Cardiac atrium fibroblast (primary cell): ENCODE results near the gene DYRK4. TPM values are rescaled to one million over a fixed set of nuclear protein-coding genes. Genes with fewer than 3 reads are reported as not detected.

Experiments
- total RNA-seq: library from RNA; depleted of rRNA; stranded (reverse); fragments of >200 nt; gene quantifications from 2 replicates; pipeline ENCODE4 v1.2.3, GENCODE V29; 2015

The DYRK4 gene, protein sequence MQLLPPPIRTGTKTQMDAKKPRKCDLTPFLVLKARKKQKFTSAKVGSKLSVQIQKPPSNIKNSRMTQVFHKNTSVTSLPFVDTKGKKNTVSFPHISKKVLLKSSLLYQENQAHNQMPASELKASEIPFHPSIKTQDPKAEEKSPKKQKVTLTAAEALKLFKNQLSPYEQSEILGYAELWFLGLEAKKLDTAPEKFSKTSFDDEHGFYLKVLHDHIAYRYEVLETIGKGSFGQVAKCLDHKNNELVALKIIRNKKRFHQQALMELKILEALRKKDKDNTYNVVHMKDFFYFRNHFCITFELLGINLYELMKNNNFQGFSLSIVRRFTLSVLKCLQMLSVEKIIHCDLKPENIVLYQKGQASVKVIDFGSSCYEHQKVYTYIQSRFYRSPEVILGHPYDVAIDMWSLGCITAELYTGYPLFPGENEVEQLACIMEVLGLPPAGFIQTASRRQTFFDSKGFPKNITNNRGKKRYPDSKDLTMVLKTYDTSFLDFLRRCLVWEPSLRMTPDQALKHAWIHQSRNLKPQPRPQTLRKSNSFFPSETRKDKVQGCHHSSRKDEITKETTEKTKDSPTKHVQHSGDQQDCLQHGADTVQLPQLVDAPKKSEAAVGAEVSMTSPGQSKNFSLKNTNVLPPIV
- total RNA-seq = 38.8 and 58.3 TPM in 2 replicates

DNA sequence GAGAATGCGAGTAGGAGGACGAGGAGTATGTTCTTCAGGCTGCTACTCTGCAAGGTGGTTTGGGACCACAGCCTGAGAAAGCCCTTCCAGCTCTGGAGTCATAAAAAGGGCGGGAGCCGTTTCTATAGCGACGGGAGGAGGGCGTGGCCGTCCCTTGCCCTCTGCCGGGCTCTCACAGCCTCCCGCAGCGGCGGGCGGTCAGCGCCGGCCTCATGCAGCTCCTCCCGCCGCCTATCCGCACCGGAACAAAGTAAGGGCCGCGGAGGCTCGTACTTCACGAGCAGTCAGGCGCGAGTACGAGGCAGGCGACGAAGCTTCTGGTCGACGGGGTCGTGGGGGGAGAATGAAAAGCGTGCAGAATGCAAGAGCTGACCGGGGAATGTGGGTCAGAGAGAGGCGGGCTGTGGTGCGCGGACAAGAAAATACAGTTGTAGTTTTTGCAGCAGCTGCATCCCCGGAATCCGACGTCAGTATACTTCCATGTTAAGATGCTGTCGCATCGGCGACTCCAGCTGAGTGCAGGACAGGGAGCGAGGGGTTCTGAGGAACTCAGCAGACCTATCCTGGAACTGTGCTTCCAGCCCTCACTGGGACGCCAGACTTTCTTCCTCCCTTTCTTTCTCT lies at the start of gene DYRK4:
TSS of gene DYRK4 (plus strand) at position 175 of the 624 bp plus-strand sequence. CDS start at position 213, 38 bp downstream.

DNA sequence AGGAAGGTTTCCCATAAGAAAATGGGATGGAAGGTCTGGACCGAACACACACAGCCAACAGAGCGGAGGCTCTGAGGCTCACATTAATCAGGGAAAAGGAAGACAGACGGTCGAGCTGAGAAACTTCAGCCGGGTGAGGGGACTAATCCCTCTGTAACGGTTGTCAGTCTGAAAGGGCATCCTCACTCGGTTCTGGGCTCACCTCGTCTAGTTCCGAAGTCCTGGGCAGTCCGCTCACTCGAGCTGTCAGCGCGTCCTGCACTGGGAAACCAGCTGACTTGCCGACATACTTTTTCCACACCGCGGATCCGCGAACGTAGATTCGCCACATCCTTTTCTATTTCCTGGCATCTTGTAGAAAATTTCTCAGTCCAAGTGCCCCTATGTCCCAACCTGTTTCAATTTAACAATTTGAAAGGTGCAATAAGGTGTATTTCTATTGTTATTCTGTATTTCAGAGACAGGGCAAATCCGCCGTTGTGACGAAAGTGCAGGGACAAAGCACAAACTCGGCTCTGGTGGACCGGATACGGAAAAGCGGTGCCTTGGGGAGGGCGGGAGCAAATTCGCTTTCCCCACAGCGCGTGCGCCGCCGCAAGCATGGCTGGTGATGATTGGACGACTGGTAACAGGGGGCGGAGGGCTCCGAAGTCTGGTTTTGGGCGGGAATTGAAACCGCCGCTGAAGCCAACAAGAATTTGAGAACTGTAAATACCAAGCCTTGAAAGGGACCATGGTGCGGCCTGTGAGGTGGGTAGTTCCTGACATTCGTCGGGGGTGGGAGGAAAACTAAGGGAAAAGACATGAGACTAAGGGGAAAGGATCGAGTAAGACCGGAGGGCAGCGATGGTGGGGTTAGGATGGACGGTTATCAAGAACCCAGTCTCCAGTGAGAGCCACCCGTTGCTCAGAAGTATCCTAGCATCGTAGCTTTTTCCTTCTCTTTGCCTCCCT lies 23.5 kb upstream of the DYRK4 start, which contains the start of gene RAD51AP1:
TSS of gene RAD51AP1 (plus strand) at position 684 of the 954 bp plus-strand sequence. CDS start at position 734, 50 bp downstream.

DNA sequence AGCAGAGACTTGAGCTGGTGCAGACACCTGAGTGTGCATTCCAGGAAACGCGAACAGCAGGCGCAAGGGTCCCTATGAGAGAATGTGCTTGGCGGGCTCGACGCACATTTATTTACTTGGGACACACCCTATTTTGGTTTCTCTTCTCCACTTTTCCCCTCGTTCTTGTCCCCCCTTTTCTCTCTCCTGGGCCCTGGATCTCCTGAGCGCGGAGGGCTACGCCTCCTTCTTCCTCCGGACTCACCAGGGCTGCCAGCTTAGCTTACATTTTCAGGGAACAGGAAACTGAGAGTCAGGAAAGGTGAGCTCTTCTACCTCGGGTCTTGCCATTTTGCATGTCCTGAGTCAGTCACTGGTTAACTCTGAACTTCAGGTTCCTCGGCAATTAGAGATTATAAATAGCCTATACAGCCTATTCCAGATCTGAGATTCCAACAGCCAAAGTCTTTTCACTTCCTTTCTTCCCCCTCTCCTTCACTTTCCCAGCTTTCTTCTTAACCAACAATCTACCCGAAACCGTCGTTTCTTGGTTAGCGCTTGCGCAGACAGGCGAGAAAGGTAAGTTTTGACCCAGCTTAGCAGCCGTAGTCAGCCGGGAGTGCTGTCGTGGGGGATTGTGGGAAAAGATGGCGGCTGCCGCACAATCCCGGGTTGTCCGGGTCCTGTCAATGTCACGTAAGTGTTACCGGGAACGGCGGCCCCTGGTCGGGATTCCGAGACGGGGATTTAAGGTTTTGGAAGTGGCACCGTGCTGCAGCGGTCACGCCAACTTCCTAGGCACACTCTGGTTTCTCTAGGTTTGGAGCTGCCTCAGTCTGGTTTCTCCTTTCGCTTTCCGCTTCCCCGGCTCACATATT lies 86.7 kb downstream of the DYRK4 start, which contains the start of the genes AKAP3 and NDUFA9:
TSS of gene AKAP3 (minus strand) at position 551 of the 857 bp plus-strand sequence. CDS start 10,855 bp downstream, outside the sequence.
TSS of gene NDUFA9 (plus strand) at position 614 of the 857 bp plus-strand sequence. CDS start at position 627, 13 bp downstream.

Other genes starting within 250 kb of the DYRK4 start
- gene TIGAR, start 241.0 kb upstream of the DYRK4 start, total RNA-seq = 5.4 and 10.5 TPM in 2 replicates
- gene FGF23, start 182.5 kb upstream of the DYRK4 start, total RNA-seq = not detected in 2 replicates
- not detected in 2 replicates for gene FGF6, start 116.4 kb upstream of the DYRK4 start, total RNA-seq
- 2.2 and 6.5 TPM in 2 replicates for gene RAD51AP1, start 23.3 kb upstream of the DYRK4 start, total RNA-seq
- 0.16 and 0.18 TPM in 2 replicates for gene AKAP3, start 86.8 kb downstream of the DYRK4 start, total RNA-seq
- gene NDUFA9, start 86.9 kb downstream of the DYRK4 start, total RNA-seq = 25.6 and 40.7 TPM in 2 replicates
- under 0.01 TPM in 1 of 2 replicates, not detected in the other for gene GALNT8, start 158.2 kb downstream of the DYRK4 start, total RNA-seq